Trophoblast cell (in vitro differentiated cells and primary cell): Measurements from ENCODE around the gene FTSJ3.

Experiments used
- DNase-seq, 2 donors: peaks; one replicate each; pipeline ENCODE4 v3.0.0-alpha.2; 2016
- H2AFZ ChIP-seq: 2 replicates; pipeline ENCODE4 v1.6.1; 2013; ENCODE audit warnings: low read length, moderate library complexity, mild to moderate bottlenecking; ENCODE audit not compliant: insufficient read depth, poor library complexity
- H2AK5ac ChIP-seq: 2 replicates; pipeline ENCODE4 v1.6.1; 2013; ENCODE audit warnings: mild to moderate bottlenecking, low read length
- H2BK120ac ChIP-seq: 2 replicates; pipeline ENCODE4 v1.6.1; 2013; ENCODE audit warnings: low read length, mild to moderate bottlenecking, moderate library complexity; ENCODE audit not compliant: insufficient read depth, poor library complexity
- H2BK12ac ChIP-seq: 2 replicates; pipeline ENCODE4 v1.6.1; 2013; ENCODE audit warnings: mild to moderate bottlenecking, low read length, moderate library complexity
- H2BK5ac ChIP-seq: 2 replicates; pipeline ENCODE4 v1.6.1; 2013; ENCODE audit warnings: low read length, low read depth, moderate library complexity, mild to moderate bottlenecking; ENCODE audit not compliant: poor library complexity
- H3K14ac ChIP-seq: 2 replicates; pipeline ENCODE4 v1.6.1; 2013; ENCODE audit warnings: mild to moderate bottlenecking, low read length
- H3K18ac ChIP-seq: 2 replicates; pipeline ENCODE4 v1.6.1; 2013; ENCODE audit warnings: mild to moderate bottlenecking, low read length
- H3K23ac ChIP-seq: 2 replicates; pipeline ENCODE4 v1.6.1; 2013; ENCODE audit warnings: low read length
- H3K27ac ChIP-seq: 2 replicates; pipeline ENCODE4 v1.5.1; 2013; ENCODE audit warnings: low read depth, mild to moderate bottlenecking, inconsistent platforms, low read length, moderate library complexity
- H3K27me3 ChIP-seq: 2 replicates; pipeline ENCODE4 v1.6.1; 2013; ENCODE audit warnings: inconsistent platforms, mild to moderate bottlenecking, low read length, moderate library complexity; ENCODE audit not compliant: insufficient read depth
- H3K36me3 ChIP-seq, 2 experiments: 1 replicate in 1 of 2; 2 replicates in 1 of 2; pipeline ENCODE4 v1.6.1; 2013; ENCODE audit warnings: low read length in 2 of 2, mild to moderate bottlenecking in 2 of 2, moderate library complexity in 1 of 2; ENCODE audit not compliant: insufficient read depth in 2 of 2, control insufficient read depth in 1 of 2
- H3K4ac ChIP-seq: 2 replicates; pipeline ENCODE4 v1.6.1; 2013; ENCODE audit warnings: low read depth, mild to moderate bottlenecking, low read length, moderate library complexity
- H3K4me1 ChIP-seq, 2 experiments: 1 replicate in 1 of 2; 2 replicates in 1 of 2; pipeline ENCODE4 v1.6.1; 2013; ENCODE audit warnings: low read length in 2 of 2, mild to moderate bottlenecking in 2 of 2, moderate library complexity in 1 of 2; ENCODE audit not compliant: insufficient read depth in 2 of 2, control insufficient read depth in 1 of 2
- H3K4me2 ChIP-seq: 2 replicates; pipeline ENCODE4 v1.6.1; 2013; ENCODE audit warnings: inconsistent platforms, mild to moderate bottlenecking, low read length, moderate library complexity
- H3K4me3 ChIP-seq: 2 replicates; pipeline ENCODE4 v1.5.1; 2013; ENCODE audit warnings: mild to moderate bottlenecking, low read depth, low read length, inconsistent platforms
- H3K79me1 ChIP-seq: one replicate; pipeline ENCODE4 v1.6.1; 2013; ENCODE audit warnings: low read length
- H3K79me2 ChIP-seq: 2 replicates; pipeline ENCODE4 v1.6.1; 2013; ENCODE audit warnings: low read length, mild to moderate bottlenecking; ENCODE audit not compliant: control insufficient read depth, insufficient read depth, poor library complexity
- H3K9ac ChIP-seq: 2 replicates; pipeline ENCODE4 v1.6.1; 2013; ENCODE audit warnings: mild to moderate bottlenecking, low read length
- H3K9me3 ChIP-seq: 2 replicates; pipeline ENCODE4 v1.6.1; 2013; ENCODE audit warnings: low read depth, mild to moderate bottlenecking, control low read depth, inconsistent platforms, low read length; ENCODE audit not compliant: insufficient read depth
- H4K12ac ChIP-seq: 2 replicates; pipeline ENCODE4 v1.6.1; 2013; ENCODE audit warnings: low read depth, mild to moderate bottlenecking, low read length, moderate library complexity
- H4K8ac ChIP-seq: 2 replicates; pipeline ENCODE4 v1.6.1; 2013; ENCODE audit warnings: low read depth, mild to moderate bottlenecking, low read length, moderate library complexity
- H4K91ac ChIP-seq: one replicate; pipeline ENCODE4 v1.6.1; 2013; ENCODE audit warnings: low read depth, mild to moderate bottlenecking, low read length, moderate library complexity
- WGBS: extraction: QIAGEN DNeasy Blood & Tissue Kit; methylation state at CpG from one replicate; pipeline ENCODE4 v1.1.7; 2013; ENCODE audit warnings: missing lambda C conversion rate; ENCODE audit not compliant: insufficient read length, insufficient coverage; ENCODE audit errors: extremely low coverage; 5-methylcytosine and 5-hydroxymethylcytosine counted together

Gene FTSJ3

DNA sequence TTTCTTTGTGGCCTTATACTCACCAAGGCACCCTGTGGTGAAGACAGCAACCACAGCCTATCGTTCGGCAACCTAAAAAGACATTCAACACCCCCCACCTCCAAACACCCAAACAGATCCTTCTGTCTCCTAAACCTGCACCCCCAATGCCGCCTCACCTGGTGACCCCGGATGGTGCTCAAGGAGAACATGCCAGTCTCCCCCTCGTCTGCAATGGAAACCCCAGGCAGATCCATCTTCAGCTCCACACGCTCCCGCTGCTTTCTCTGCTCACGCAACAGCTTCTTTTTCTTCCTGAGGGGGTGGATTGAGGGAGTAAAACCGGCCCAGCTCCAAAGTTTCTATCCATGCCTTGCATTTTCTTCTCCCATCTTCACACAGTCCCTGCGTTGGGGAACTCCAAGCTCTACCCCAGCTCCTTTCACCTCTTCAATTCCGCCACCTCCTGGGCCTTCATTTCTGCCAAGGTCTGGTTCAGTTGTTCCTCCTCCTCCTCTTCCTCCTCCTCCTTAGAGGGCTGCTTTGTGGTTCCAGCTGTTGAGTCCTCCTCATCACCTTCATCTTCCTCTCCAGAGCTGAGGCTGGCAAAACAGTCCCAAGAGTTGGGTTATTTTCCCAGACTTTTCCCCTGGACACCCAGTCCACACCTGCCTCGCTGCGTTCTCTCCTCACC lies 3.7 kb downstream of the FTSJ3 start:
- no peak overlapping the region for H4K91ac ChIP-seq
- H2BK120ac ChIP-seq = no peak overlapping the region
- no peak overlapping the region for H3K4ac ChIP-seq
- H3K79me2 ChIP-seq = peaks cover 13% of the 10 kb centered on the region
- no peak overlapping the region for H4K8ac ChIP-seq
- H3K14ac ChIP-seq = no peak overlapping the region
- H3K23ac ChIP-seq = no peak overlapping the region
- H3K18ac ChIP-seq = no peak overlapping the region
- H3K36me3 ChIP-seq = peaks cover 46 to 64% of the 10 kb centered on the region in 2 experiments
- no peak overlapping the region for H4K12ac ChIP-seq
- no peak overlapping the region for H3K27ac ChIP-seq
- no peak overlapping the region for H3K4me2 ChIP-seq
- peaks cover 0 to 11% of the 10 kb centered on the region in 2 experiments for H3K4me1 ChIP-seq
- no CpG with 5 or more reads among the region's 13 CpGs for WGBS
- H3K9ac ChIP-seq = no peak overlapping the region
- H3K27me3 ChIP-seq = no peaks in the 10 kb centered on the region
- no peak overlapping the region for H2BK5ac ChIP-seq
- H3K79me1 ChIP-seq = peaks cover 13% of the 10 kb centered on the region
- H3K9me3 ChIP-seq = no peaks in the 10 kb centered on the region
- H2AFZ ChIP-seq = no peak overlapping the region
- no peak overlapping the region for H2BK12ac ChIP-seq
- H3K4me3 ChIP-seq = no peak overlapping the region
- H2AK5ac ChIP-seq = no peak overlapping the region
- DNase-seq = no peak

DNA sequence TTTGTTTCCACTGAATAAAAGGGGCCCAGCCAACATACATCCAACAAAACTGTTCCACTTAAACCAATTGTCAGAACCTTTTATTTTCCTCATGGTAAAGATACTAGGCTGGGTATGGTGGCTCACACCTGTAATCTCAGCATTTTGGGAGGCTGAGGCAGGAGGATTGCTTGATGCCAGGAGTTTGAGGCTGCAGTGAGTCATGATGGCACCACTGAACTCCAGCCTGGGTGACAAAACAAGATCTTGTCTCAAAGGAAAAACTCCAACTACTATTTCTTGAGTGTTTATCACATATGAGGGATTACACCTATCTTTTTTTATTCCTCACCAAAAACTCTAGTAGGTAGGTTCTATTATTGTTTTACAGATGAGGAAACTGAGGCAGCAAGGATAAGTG lies 4.9 kb downstream of the FTSJ3 start:
- Histone ChIP-seq H3K9me3 (no peaks in the 10 kb centered on the region), H2BK12ac (no peak overlapping the region), H3K36me3 (peaks cover 54 to 76% of the 10 kb centered on the region in 2 experiments), H2BK120ac (no peak overlapping the region), H4K91ac (no peak overlapping the region), H3K79me2 (peaks cover 8% of the 10 kb centered on the region), H2AFZ (no peak overlapping the region), H3K23ac (no peak overlapping the region), H3K79me1 (peaks cover 11% of the 10 kb centered on the region), H2AK5ac (no peak overlapping the region), H3K27ac (no peak overlapping the region), H3K4me2 (no peak overlapping the region), H3K4me1 (peaks cover 0 to 6% of the 10 kb centered on the region in 2 experiments), H3K27me3 (no peaks in the 10 kb centered on the region), H2BK5ac (no peak overlapping the region), H3K9ac (no peak overlapping the region), H4K8ac (no peak overlapping the region), H4K12ac (no peak overlapping the region), H3K14ac (no peak overlapping the region), H3K4me3 (no peak overlapping the region), H3K4ac (no peak overlapping the region), H3K18ac (no peak overlapping the region)
- no peak for DNase-seq

DNA sequence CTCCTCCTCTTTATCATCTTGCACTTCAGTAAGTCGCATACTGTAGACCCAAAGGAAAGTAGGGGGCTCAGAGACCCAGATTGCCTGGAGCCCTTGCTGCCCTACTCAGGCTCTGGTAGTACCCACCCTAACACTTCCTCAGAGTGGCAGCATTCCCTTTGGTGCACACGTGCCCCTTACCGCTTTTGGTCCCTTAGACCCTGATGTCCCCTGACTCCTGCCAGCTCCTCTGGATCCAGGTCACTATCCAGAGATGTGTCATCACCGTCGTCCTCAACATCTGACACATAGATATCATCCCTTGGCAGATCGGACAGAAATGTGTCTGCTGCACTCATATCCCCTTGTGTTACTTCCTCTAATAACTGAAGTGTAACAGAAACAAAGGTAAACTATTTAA lies 5.7 kb downstream of the FTSJ3 start:
- H3K36me3 ChIP-seq = peaks cover 58 to 82% of the 10 kb centered on the region in 2 experiments
- no peak overlapping the region for H3K18ac ChIP-seq
- no peak overlapping the region for H4K91ac ChIP-seq
- no peak overlapping the region for H2AK5ac ChIP-seq
- no peak overlapping the region for H3K4me3 ChIP-seq
- DNase-seq = no peak
- H3K9me3 ChIP-seq = no peaks in the 10 kb centered on the region
- WGBS = no CpG with 5 or more reads among the region's 6 CpGs
- H3K79me1 ChIP-seq = peaks cover 5% of the 10 kb centered on the region
- no peak overlapping the region for H2BK120ac ChIP-seq
- no peak overlapping the region for H3K4ac ChIP-seq
- H2AFZ ChIP-seq = no peak overlapping the region
- H3K79me2 ChIP-seq = peaks cover 6% of the 10 kb centered on the region
- no peak overlapping the region for H4K12ac ChIP-seq
- H3K9ac ChIP-seq = no peak overlapping the region
- peaks cover 0 to 6% of the 10 kb centered on the region in 2 experiments for H3K4me1 ChIP-seq
- no peak overlapping the region for H3K23ac ChIP-seq
- no peak overlapping the region for H2BK5ac ChIP-seq
- H2BK12ac ChIP-seq = no peak overlapping the region
- H3K27me3 ChIP-seq = no peaks in the 10 kb centered on the region
- no peak overlapping the region for H4K8ac ChIP-seq
- H3K14ac ChIP-seq = no peak overlapping the region
- no peak overlapping the region for H3K27ac ChIP-seq
- H3K4me2 ChIP-seq = no peak overlapping the region

DNA sequence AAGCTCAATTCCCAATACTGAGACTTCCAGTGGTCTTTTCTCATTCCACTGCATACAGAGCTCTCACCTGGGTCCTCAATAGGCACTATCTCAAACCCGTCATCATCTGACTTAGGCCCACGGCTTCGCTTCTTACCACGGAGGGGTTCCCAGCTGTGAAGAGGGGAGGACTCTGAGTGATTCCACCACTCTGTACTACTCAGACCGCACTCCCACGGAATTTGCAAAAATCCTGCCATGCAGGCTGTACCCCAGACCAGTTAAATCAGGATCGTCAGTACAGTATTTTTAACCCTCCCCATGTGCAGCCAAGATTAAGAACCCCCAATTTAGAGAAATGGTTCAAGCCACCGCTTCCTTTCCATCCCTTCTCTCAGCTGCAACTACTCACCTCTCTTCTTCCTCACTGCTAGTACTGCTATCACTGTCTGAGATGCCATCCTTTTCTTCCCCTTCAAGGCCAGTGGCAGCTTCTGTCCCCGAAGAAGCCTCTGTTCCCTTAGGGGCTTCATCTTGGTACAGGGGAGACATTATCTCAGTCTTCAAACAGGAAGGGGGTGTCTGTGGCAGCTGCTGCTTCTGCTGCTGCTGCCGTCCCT lies 6.4 kb downstream of the FTSJ3 start:
- Histone ChIP-seq H3K27me3 (no peaks in the 10 kb centered on the region), H3K79me2 (no peaks in the 10 kb centered on the region), H3K14ac (no peak overlapping the region), H4K12ac (no peak overlapping the region), H3K23ac (no peak overlapping the region), H4K8ac (no peak overlapping the region), H3K9ac (no peak overlapping the region), H3K27ac (no peak overlapping the region), H2BK5ac (no peak overlapping the region), H2AFZ (no peak overlapping the region), H3K4me3 (no peak overlapping the region), H3K18ac (no peak overlapping the region), H2AK5ac (no peak overlapping the region), H3K36me3 (peaks cover 58 to 86% of the 10 kb centered on the region in 2 experiments), H3K79me1 (no peaks in the 10 kb centered on the region), H2BK12ac (no peak overlapping the region), H2BK120ac (no peak overlapping the region), H3K4me1 (peaks cover 0 to 6% of the 10 kb centered on the region in 2 experiments), H3K4ac (no peak overlapping the region), H3K4me2 (no peak overlapping the region), H4K91ac (no peak overlapping the region), H3K9me3 (no peaks in the 10 kb centered on the region)
- WGBS = no CpG with 5 or more reads among the region's 10 CpGs
- DNase-seq = no peak
